ENCODE data around the gene REEP5. TPM values are rescaled to one million over a fixed set of nuclear protein-coding genes. Genes with fewer than 3 reads are reported as not detected.

Gene REEP5
- total and polyA plus RNA-seq, 9 of the 15 experiments (the other 6 are each of a cell fraction or from before 2014, with no cell fraction given), result 14.7 to 102 (median 36.0) TPM

- 0 out of 4 replicates have a peak, but pooled peaks of 1 of the 2 experiments have one; percentile 48 for TF ChIP-seq ZNF639 (CRISPR knock-in tag; conservative IDR thresholded peaks at IDR 0.05 in 1 of 2, IDR thresholded peaks at IDR 0.05 in 1 of 2)
- TF ChIP-seq MEF2D (tag; conservative IDR thresholded peaks at IDR 0.05; ENCODE audit: low read depth), result peak; percentile 86
- TF ChIP-seq SNRNP70 (optimal IDR thresholded peaks at IDR 0.05; ENCODE audit: low read depth, low read length), result no peak
- peak in 1 of 2 experiments; percentile 67; a peak in 1 of 4 replicates for TF ChIP-seq TBL1XR1 (IDR thresholded peaks at IDR 0.05; ENCODE audit: low read length in 2 of 2)
- TF ChIP-seq ZKSCAN1 (IDR thresholded peaks at IDR 0.05; ENCODE audit: low read depth, low read length), result no peak
- TF ChIP-seq ZBTB49 (CRISPR knock-in tag; IDR thresholded peaks at IDR 0.05; ENCODE audit: borderline replicate concordance), result no peak
- no peak for TF ChIP-seq PCBP1 (IDR thresholded peaks at IDR 0.05; ENCODE audit: low read depth, low read length, poor library complexity, severe bottlenecking)
- 0 out of 2 replicates have a peak, but pooled peaks have one; percentile 28 for TF ChIP-seq HMG20A (CRISPR knock-in tag; conservative IDR thresholded peaks at IDR 0.05)
- no peak for TF ChIP-seq RBFOX2 (IDR thresholded peaks at IDR 0.05; ENCODE audit: low read depth, low read length)
- TF ChIP-seq ZNF277 (CRISPR knock-in tag; IDR thresholded peaks at IDR 0.05; ENCODE audit: borderline replicate concordance), result no peak
- TF ChIP-seq ZBTB2 (IDR thresholded peaks at IDR 0.05), result no peak
- no peak for TF ChIP-seq STAT6 (CRISPR knock-in tag; IDR thresholded peaks at IDR 0.05)
- peak; percentile 36; the same call in 1 of the 2 replicates for TF ChIP-seq VEZF1 (CRISPR knock-in tag; IDR thresholded peaks at IDR 0.05)
- TF ChIP-seq E2F5 (CRISPR knock-in tag; IDR thresholded peaks at IDR 0.05), result no peak
Observed at GRCh38 chr5:112931473-112931872, 9.4 kb upstream of the REEP5 start (continued).
